Hepatocyte (in vitro differentiated cells): Measurements from ENCODE around the gene ZCCHC7.

ENCODE experiments used
- CTCF ChIP-seq: fragments of 200-600 bp; sonication (generic); IDR thresholded peaks from 2 replicates; pipeline ENCODE4 v1.5.1; 2016; ENCODE audit warnings: antibody characterized with exemption, mild to moderate bottlenecking; ENCODE audit not compliant: poor library complexity
- EZH2 ChIP-seq: fragments of 200-600 bp; sonication (generic); IDR thresholded peaks from 2 replicates; pipeline ENCODE4 v1.6.1; 2016; ENCODE audit warnings: antibody characterized with exemption, mild to moderate bottlenecking, borderline replicate concordance
- EZH2phosphoT487 ChIP-seq: fragments of 200-600 bp; sonication (generic); IDR thresholded peaks from one replicate; pipeline ENCODE4 v1.6.1; 2018; ENCODE audit warnings: antibody characterized with exemption, mild to moderate bottlenecking, low read depth, moderate library complexity; ENCODE audit not compliant: unreplicated experiment, severe bottlenecking

- TF ChIP-seq CTCF = no peak
- TF ChIP-seq EZH2phosphoT487 = no peak
- TF ChIP-seq EZH2 = no peak
Measured at GRCh38 chr9:37082214-37082765, 38.1 kb upstream of the ZCCHC7 start.
